GM19452 (cell line): ENCODE data around the gene G2E3.
A peak's percentile ranks its signal among the peaks of the same experiment; 100 is the strongest.
"Not testable (repeated sequence)": the region's sequence is repeated elsewhere in the genome, so short reads cannot be mapped to it uniquely, and the experiment has no call there.

Experiments used
- ATAC-seq: cut with Tn5 transposase; IDR thresholded peaks from one replicate; pipeline ENCODE4 v1.9.1; 2021; ENCODE audit not compliant: unreplicated experiment

G2E3 gene, protein sequence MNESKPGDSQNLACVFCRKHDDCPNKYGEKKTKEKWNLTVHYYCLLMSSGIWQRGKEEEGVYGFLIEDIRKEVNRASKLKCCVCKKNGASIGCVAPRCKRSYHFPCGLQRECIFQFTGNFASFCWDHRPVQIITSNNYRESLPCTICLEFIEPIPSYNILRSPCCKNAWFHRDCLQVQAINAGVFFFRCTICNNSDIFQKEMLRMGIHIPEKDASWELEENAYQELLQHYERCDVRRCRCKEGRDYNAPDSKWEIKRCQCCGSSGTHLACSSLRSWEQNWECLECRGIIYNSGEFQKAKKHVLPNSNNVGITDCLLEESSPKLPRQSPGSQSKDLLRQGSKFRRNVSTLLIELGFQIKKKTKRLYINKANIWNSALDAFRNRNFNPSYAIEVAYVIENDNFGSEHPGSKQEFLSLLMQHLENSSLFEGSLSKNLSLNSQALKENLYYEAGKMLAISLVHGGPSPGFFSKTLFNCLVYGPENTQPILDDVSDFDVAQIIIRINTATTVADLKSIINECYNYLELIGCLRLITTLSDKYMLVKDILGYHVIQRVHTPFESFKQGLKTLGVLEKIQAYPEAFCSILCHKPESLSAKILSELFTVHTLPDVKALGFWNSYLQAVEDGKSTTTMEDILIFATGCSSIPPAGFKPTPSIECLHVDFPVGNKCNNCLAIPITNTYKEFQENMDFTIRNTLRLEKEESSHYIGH

DNA sequence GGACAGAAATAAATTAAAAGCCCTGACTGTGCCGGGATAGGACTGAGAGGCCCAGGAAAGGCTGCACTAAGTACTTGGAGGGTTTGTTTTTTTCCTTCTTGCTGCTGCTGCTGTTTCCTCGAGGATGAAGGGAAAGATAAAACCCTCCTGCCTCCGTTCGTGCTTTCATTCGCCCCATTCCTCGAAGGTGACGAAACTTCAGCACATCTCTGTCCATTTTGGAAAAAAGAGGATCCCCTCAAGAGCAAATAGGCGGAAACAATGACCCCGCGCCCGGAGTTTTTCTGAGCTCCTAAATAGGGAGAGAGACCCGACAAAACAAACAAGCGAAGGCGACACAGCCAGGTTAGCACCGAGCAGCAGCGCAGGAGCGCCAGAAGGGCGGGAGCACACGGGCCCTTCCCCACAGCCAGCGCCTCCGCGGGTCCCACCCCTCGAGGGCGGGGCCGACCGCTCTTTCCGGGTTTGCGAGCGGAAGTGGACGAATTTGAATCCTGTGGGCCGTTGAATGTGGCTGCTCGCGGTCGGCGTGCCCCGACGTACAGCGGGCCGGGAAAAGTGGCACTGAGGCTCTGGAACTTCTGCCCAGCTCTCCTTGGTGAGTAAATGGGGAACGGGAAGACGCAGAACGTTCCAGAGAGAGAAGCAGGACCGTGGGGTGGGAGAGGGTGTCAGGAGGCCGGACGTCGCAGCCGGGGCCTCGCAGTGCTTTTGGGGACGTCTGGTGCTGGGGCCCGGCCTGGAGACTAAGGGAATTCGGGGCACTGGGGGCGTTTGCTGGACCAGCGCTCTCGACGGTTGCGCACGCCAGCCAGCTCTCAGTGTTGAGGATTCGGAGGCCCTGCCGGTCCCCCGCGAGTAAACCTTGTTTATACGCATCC, at the start of gene G2E3:
Gene G2E3, plus strand, starts transcription at position 484 of the 881 bp plus-strand sequence. CDS start 21,922 bp downstream, outside the sequence.
- peak; percentile 99 for ATAC-seq

DNA sequence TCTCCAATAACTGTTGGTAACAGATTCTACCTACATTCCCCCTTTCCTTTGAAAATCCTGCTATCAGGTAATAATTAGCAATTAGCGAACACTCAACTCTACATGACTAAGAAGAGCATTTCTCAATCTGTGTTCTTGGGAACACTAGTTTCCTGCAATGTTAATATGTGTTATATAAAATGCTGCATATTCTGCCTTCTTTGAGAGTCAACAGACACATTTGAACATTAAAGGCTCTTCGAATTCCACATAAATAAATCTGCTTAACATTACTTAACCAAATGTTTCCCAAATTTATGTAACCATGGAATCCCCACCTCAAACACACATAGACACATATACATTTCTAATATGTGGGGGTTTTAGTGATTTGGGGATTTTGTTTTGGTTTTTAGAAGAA, 41.2 kb upstream of the G2E3 start:
- no peak for ATAC-seq

DNA sequence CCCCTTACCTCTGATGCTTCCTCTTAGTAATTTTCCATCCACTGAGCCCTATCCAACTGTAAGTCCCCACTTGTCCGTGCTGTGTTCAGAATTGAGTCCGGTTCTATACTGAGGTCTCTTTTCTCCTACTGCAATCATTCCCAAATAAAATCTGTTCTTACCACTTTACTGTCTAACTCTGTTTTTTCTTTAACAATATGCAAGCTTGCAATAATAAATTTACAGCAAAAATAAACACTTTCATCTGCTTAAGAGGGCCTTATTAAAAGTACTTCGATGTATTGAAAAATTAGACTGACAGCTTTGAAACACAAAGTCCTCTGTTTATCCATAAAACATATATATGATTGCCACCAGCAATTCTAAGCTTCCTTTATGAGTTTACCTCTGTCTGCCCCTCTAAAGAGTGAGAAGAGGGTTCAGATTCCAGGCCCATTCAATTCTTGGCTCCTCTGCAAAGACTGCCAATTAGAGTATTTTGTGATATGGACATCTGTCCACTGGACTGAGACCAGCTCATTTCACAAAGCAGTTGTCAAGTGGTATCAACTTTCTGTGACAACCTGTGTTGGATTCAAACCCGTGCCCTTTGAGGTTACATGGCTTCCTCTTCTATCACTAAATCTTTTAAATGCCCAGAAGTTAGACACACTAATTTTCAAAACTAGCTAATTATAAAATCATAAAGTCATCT, 39.9 kb upstream of the G2E3 start:
- ATAC-seq, result no peak

GRCh38 chr14:30519961-30520360, 39.0 kb upstream of the G2E3 start:
- no peak for ATAC-seq

- ATAC-seq, result no peak
Measured at GRCh38 chr14:30520536-30520935, 38.4 kb upstream of the G2E3 start.

DNA sequence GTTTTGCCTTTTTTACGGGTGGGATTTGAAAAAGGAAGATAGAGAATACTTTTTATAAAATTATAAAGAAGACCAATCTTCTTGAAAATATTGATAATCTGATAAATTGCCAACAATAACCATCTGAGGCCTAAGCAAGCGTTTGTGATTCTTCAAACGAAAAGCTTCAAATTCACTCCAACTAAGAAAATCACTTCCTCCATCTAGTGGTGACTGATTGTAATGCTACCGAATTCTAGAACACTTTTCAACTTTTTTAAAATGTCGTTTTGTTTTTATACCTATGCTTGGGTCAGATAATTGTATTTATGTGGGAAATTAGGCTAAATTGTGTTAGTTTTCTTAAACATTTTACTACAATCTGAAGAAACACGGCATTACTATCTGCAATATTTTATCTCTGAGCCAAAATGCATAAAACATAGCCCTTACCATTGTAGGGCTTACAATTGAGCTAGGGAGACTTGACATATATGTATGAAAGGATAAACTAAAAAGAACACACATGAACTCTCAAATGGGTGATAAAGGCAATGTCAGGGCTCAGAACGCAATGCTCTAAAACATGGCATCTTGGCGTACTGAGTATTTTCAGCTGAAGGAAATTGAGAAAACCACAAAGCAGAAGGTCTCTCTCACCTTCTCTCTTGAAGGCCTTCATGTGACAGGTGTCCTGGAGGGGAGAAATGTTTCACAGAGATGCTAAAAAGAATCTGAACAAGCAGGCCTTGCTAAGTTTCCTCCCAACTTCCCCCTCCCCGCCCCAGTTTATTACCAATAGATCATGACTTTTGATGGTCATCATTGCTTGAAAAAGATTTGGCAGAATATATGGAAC, 36.8 kb upstream of the G2E3 start:
- ATAC-seq, result peak; percentile 60

DNA sequence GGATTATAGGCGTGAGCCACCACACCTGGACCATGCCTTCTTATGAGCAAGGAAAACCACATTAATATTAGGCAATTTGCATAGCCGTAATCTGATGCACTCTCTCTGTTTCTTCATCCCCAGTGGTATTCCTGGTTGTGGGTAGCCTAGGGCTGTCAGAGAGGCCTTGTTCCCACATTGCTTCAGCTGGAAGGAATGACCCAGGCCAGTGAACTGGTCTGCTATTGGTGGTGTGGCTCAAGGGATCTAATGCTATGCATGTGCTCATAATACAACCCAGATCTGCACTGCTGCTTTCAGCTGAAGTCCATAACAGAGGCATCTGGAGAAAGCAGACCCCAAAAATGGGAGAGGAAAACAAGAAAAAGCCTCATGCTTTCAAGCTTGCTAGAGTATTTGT, 33.1 kb upstream of the G2E3 start:
- no peak for ATAC-seq

DNA sequence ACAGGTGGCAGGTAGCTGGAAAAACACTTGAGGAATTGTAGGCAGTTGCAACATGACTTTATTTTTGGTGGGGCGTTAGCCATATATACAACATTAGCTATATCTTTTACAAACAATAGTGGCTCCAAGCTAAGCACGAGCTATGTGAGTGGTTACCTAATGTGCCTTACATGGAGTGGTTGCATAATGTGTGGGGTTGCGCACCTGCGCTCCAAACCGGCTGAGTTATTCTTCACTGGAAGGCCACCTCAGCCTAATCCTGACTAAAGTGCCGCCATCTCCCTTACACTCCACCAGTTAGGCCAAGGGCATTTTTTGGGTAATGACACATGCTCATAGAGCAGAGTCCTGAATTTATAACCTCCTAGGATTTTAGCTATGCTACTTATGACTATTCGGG, 31.8 kb upstream of the G2E3 start:
- no peak for ATAC-seq

- no peak for ATAC-seq
Measured at GRCh38 chr14:30528119-30528518, 30.8 kb upstream of the G2E3 start.

DNA sequence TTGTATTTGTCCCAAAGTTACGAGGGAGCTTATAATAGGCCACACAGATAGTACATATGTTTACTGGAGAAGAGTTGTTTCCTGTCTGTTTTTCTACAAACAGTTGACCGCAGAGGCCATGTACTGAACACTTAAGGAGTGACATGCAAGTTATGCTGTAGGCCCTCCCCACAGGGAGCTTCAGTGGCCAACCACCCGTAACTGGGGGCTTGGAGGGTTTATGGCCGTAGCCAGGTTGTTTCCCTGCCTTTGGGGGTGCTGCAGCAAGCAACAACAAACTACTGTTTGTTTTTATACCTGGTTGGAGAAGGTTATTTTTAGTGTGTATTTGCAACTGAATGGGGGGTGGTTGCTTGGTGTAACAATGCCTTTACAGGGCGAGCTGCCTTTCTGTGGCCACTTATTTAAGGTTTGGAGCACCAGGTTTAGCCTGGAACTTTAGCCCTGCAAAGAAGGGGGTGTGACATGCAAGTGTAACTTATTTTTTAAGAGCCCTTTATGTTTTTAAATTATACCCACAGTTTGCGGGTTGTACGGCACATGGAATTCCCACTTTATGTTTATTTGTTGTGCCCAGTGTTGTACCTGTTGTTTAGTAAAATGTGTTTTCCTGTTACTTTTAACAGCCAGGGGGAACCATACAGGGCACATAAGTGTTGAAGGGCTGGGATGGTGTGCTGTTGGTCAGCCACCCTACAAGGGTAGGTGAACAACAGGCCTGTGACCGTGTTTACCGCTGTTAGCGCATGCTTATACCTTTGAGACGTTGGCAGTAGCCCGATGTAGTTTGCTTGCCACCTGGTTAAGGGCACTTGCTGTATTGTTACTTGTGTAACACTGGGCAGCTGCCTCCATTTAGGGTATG, 29.9 kb upstream of the G2E3 start:
- ATAC-seq, result no peak

GRCh38 chr14:30532264-30532663, 26.7 kb upstream of the G2E3 start:
- no peak for ATAC-seq

DNA sequence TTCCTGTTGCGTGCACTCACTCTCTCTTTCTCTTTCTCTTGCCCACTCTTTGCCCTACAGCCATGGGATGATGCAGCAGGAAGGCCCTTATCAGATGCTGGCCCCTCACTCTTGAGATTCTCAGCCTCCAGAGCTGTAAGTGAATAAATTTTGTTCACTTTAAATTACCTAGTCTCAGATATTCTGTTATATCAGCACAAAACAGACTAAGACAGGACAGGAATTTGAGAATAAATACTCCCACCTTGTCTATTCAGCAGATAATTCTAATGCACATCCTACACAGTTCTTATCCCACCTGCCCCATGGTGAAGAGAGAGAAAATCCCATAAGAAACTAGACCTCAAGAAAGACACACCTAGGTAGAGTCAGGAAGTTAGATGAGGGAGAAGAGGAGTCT, 25.8 kb upstream of the G2E3 start:
- no peak for ATAC-seq

GRCh38 chr14:30541318-30541717, 17.6 kb upstream of the G2E3 start:
- ATAC-seq, result no peak

- not testable (repeated sequence) for ATAC-seq
Measured at GRCh38 chr14:30546735-30547134, 12.2 kb upstream of the G2E3 start.

DNA sequence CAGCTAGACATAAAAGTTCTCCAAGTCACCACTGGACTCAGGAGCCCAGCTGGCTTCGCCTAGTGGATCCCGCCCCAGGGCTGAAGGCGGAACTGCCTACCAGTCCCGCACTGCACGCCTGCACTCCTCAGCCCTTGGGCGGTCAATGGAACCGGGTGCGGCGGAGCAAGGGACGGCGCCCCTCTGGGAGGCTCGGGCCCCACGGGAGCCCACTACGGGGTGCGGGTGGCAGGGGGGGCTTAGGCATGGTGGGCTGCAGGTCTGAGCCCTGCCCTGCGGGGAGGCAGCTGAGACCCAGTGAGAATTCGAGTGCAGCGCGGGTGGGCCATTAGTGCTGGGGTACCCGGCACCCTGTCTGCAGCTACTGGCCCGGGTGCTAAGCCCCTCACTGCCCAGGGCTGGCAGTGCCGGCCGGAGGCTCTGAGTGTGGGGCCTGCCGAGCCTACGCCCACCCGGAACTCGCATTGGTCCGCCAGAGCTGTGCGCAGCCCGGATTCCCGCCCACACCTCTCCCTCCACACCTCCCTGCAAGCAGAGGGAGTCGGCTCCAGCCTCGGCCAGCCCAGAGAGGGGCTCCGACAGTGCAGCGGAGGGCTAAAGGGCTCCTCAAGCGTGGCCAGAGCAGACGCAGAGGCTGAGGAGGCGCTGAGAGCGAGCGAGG, 11.4 kb upstream of the G2E3 start:
- no peak for ATAC-seq

DNA sequence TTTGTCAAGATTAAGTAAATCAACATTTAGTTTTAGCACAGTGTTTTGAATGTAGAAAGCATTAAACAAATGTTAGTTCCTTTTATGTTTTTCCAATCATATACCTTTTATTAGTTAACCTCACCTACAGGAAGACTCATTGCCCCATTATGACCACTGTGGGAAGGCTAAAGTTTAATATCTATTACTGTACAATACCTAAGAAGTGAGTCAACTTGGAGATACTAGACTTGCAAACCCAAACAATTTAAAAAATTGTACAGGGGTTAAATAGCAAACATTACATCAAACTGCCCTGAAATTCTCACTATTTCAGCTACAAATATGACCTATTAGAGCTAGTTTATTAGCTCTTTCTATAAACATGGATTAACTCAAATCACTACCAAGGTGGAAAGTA, 8.6 kb upstream of the G2E3 start:
- no peak for ATAC-seq

- no peak for ATAC-seq
Measured at GRCh38 chr14:30551460-30551859, 7.5 kb upstream of the G2E3 start.

DNA sequence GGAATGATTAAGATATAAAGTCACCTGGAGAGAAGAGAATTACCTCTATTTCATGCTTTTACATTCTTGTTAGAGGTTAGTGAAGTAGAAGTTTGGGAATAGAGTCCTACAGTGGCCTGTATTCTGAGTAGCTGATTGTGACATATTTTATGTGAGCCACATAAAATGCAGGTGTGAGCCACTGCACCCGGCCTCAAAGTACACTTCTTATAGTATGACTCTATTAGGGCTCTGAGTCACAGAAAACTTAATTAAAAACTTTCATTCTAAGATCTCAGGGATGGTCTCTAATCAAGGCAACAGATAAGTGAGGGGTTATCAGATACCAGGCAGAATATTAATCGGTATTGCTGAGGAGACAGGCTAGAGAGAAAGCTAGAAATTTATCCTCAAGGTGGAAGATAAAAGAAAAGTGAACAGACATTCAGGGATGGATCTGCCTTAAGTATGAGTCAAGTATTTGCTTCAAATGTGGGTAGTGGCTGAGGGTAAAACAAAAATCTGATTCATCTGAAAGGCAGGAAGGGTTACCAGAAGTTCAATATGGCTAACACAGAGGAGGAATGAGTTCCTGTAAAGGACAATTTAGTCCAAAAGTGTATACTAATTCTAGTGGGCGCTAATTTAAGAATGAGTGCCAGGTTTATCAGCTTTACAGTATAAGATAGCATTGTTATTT, 5.5 kb upstream of the G2E3 start:
- no peak for ATAC-seq
